ENCODE data around the gene TMEFF1.

TMEFF1 gene

GRCh38 chr9:100626949-100627348 is 154.0 kb downstream of the TMEFF1 start:
- H3K4me1 Mint-ChIP-seq, result no peaks in the 10 kb centered on the region
- peaks cover 5% of the 10 kb centered on the region for H3K9me3 Mint-ChIP-seq
- DNase-seq, result no peak
- peaks cover 6% of the 10 kb centered on the region for H3K27me3 Mint-ChIP-seq
- no peak overlapping the region for H3K4me3 Mint-ChIP-seq
- no peaks in the 10 kb centered on the region for H3K36me3 Mint-ChIP-seq (ENCODE audit: low read depth)
- ATAC-seq, result no peak
- H3K27ac Mint-ChIP-seq, result no peak overlapping the region

Data from activated naive CD8-positive, alpha-beta T cell treated with anti-CD3 and anti-CD28 coated beads, Interleukin-2, amount 50 U/mL, for 24 hours (primary cell).